Measurements from ENCODE around the gene ALG8. TPM values are rescaled to one million over a fixed set of nuclear protein-coding genes. Genes with fewer than 3 reads are reported as not detected.

Gene ALG8
- total RNA-seq, 4 donors from 2014 or later = 12.7 to 83.3 (median 21.4) TPM

Small RNAs within 50 kb of the gene (small RNA-seq; reads per million reads assigned to genes)
- 0 reads per million in 2 donors for gene RNU6-126P

Other genes with a start within 250 kb of the ALG8 start
- gene INTS4, start 145.0 kb downstream of the ALG8 start, total RNA-seq = 10 to 100 TPM; 38.9 to 68.5 (median 57.5) TPM
- 1 to 10 TPM; 3.3 to 7.1 (median 5.9) TPM for gene KCTD14, start 116.3 kb downstream of the ALG8 start, total RNA-seq
- 1 to 10 TPM in 1 of 4 donors, not detected in 3; 4.1 TPM for gene THRSP, start 75.8 kb downstream of the ALG8 start, total RNA-seq
- gene NDUFC2, start 59.8 kb downstream of the ALG8 start, total RNA-seq = 100 to 1,000 TPM in 3 of 4 donors, 10 to 100 TPM in 1; 47.0 to 159 (median 117) TPM
- gene KCTD21, start 49.0 kb upstream of the ALG8 start, total RNA-seq = 10 to 100 TPM in 3 of 4 donors, 1 to 10 TPM in 1; 8.7 to 25.2 (median 16.9) TPM
- 10 to 100 TPM in 3 of 4 donors, 1 to 10 TPM in 1; 6.6 to 30.6 (median 13.3) TPM for gene USP35, start 49.3 kb upstream of the ALG8 start, total RNA-seq